ENCODE data around the gene TMEM14A. TPM values are rescaled to one million over a fixed set of nuclear protein-coding genes. Genes with fewer than 3 reads are reported as not detected.

TMEM14A gene
- total RNA-seq, 2 donors from 2014 or later = 16.5 to 27.1 TPM

DNA sequence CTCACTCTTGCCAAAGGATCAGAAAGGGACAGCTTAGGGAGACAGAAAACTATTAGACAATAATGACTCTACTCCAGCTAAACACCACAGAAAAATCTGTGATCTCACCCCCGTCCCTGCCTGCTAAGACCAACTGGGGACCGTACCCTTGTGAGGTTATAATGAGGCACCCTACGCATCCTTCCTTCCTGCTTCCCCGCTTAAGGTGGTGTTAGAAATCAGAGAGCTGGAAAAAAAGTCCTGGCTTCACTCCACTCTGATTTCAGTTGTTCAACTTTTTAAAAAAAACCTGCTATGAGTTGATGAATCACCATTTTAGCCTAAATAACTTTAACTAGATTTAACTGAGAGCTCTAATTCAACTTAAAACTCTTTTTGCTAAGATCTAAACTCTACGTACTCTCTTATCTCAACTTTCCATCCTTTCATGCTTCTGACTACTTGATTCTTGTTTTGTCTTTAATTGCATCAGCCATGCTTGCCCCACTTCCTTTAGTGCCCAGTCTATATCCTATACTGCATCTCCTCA lies 35.8 kb upstream of the TMEM14A start:
- no peaks in the 10 kb centered on the region for H3K4me1 ChIP-seq (ENCODE audit: control insufficient read depth in 1 of 2, low read depth in 2 of 2)
- H3K9me3 ChIP-seq = no peaks in the 10 kb centered on the region
- no peak overlapping the region for H3K27ac ChIP-seq
- no peak for ATAC-seq (ENCODE audit: insufficient number of reproducible peaks, low FRiP score, low read depth)
- TF ChIP-seq, protein P1, sequence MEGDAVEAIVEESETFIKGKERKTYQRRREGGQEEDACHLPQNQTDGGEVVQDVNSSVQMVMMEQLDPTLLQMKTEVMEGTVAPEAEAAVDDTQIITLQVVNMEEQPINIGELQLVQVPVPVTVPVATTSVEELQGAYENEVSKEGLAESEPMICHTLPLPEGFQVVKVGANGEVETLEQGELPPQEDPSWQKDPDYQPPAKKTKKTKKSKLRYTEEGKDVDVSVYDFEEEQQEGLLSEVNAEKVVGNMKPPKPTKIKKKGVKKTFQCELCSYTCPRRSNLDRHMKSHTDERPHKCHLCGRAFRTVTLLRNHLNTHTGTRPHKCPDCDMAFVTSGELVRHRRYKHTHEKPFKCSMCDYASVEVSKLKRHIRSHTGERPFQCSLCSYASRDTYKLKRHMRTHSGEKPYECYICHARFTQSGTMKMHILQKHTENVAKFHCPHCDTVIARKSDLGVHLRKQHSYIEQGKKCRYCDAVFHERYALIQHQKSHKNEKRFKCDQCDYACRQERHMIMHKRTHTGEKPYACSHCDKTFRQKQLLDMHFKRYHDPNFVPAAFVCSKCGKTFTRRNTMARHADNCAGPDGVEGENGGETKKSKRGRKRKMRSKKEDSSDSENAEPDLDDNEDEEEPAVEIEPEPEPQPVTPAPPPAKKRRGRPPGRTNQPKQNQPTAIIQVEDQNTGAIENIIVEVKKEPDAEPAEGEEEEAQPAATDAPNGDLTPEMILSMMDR (IDR thresholded peaks at IDR 0.05) = no peak
- no peaks in the 10 kb centered on the region for H3K27me3 ChIP-seq (replicated peaks; ENCODE audit: insufficient read depth)
- no peaks in the 10 kb centered on the region for H3K36me3 ChIP-seq
- DNase-seq (ENCODE audit: low spot score) = no peak
- H3K4me3 ChIP-seq = no peak overlapping the region

- TF ChIP-seq, protein P1 (IDR thresholded peaks at IDR 0.05) = no peak
- Histone ChIP-seq H3K36me3 (no peaks in the 10 kb centered on the region), H3K27ac (no peak overlapping the region), H3K4me1 (ENCODE audit: control insufficient read depth in 1 of 2, low read depth in 2 of 2) (no peaks in the 10 kb centered on the region), H3K9me3 (no peaks in the 10 kb centered on the region), H3K27me3 (replicated peaks; ENCODE audit: insufficient read depth) (no peaks in the 10 kb centered on the region), H3K4me3 (no peak overlapping the region)
- DNase-seq (ENCODE audit: low spot score) (no peak), ATAC-seq (ENCODE audit: insufficient number of reproducible peaks, low FRiP score, low read depth) (no peak)
These were observed 34.1 kb upstream of the TMEM14A start for GRCh38 chr6:52636830-52637229.

- H3K4me1 ChIP-seq (ENCODE audit: control insufficient read depth in 1 of 2, low read depth in 2 of 2) = no peaks in the 10 kb centered on the region
- no peaks in the 10 kb centered on the region for H3K9me3 ChIP-seq
- H3K4me3 ChIP-seq = no peak overlapping the region
- ATAC-seq (ENCODE audit: insufficient number of reproducible peaks, low FRiP score, low read depth) (no peak), DNase-seq (ENCODE audit: low spot score) (no peak)
- H3K27me3 ChIP-seq (replicated peaks; ENCODE audit: insufficient read depth) = no peaks in the 10 kb centered on the region
- TF ChIP-seq, protein P1 (IDR thresholded peaks at IDR 0.05) = no peak
- H3K27ac ChIP-seq = no peak overlapping the region
- H3K36me3 ChIP-seq = no peaks in the 10 kb centered on the region
These were observed 31.4 kb upstream of the TMEM14A start for GRCh38 chr6:52639493-52639892.

DNA sequence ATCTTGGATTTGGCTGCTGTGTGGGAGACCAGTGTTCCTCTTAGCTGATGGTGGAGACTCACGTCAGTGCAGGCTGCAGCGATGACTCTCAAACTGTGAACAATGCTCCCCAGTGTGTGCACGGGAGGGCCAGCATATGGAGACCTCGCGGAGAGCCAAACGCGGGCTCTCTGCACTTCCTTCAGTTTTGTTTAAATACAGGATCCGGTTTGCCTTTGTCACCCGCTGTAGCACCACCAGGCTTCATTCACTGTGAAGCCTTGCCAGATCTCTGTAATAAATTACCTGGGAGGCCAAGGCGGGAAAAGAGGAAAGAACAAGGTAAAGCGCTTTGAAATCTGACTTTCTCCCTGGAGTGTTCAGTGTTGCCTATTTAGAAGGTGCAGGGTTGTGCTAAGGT lies 30.7 kb upstream of the TMEM14A start:
- ATAC-seq (ENCODE audit: insufficient number of reproducible peaks, low FRiP score, low read depth) (no peak), DNase-seq (ENCODE audit: low spot score) (no peak)
- TF ChIP-seq, protein P1 (IDR thresholded peaks at IDR 0.05) = no peak
- H3K4me3 ChIP-seq = no peak overlapping the region
- no peaks in the 10 kb centered on the region for H3K27me3 ChIP-seq (replicated peaks; ENCODE audit: insufficient read depth)
- no peaks in the 10 kb centered on the region for H3K4me1 ChIP-seq (ENCODE audit: control insufficient read depth in 1 of 2, low read depth in 2 of 2)
- H3K36me3 ChIP-seq = no peaks in the 10 kb centered on the region
- H3K27ac ChIP-seq = no peak overlapping the region
- no peaks in the 10 kb centered on the region for H3K9me3 ChIP-seq

GRCh38 chr6:52640916-52641315 lies 30.0 kb upstream of the TMEM14A start:
- H3K27me3 ChIP-seq (replicated peaks; ENCODE audit: insufficient read depth) = no peaks in the 10 kb centered on the region
- H3K4me3 ChIP-seq = no peak overlapping the region
- H3K9me3 ChIP-seq = no peaks in the 10 kb centered on the region
- no peaks in the 10 kb centered on the region for H3K4me1 ChIP-seq (ENCODE audit: control insufficient read depth in 1 of 2, low read depth in 2 of 2)
- ATAC-seq (ENCODE audit: insufficient number of reproducible peaks, low FRiP score, low read depth) = no peak
- no peak for DNase-seq (ENCODE audit: low spot score)
- H3K27ac ChIP-seq = no peak overlapping the region
- TF ChIP-seq, protein P1 (IDR thresholded peaks at IDR 0.05) = no peak
- H3K36me3 ChIP-seq = no peaks in the 10 kb centered on the region

Measured in thoracic aorta (tissue), 2 donors.